Right lobe of liver (tissue), 6 donors: ENCODE measurements around the gene MYLIP. TPM values are rescaled to one million over a fixed set of nuclear protein-coding genes. Genes with fewer than 3 reads are reported as not detected.

Experiments used
- ATAC-seq, 4 donors: fragments of 200-7000 bp; cut with Tn5 transposase; one replicate each; pipeline ENCODE4 v1.9.1; 2020; ENCODE audit warnings: mild to moderate bottlenecking in 4 of 4, moderate library complexity in 4 of 4
- DNase-seq, 3 donors: peaks; one replicate each; pipeline ENCODE4 v3.0.0-alpha.2; 2020
- H3K27ac ChIP-seq, 3 donors: fragments of 200-600 bp; one replicate each; pipeline ENCODE4 v1.8.0; 2022
- H3K27me3 ChIP-seq, 2 donors: fragments of 200-600 bp; one replicate each; pipeline ENCODE4 v1.8.0; 2022
- H3K36me3 ChIP-seq, 4 donors: fragments of 200-600 bp; sonication (generic) in 1 of 4; one replicate each; pipeline versions ENCODE4 v1.5.1 to v1.8.0; 2017 to 2022; ENCODE audit warnings: control low read depth in 1 of 4
- H3K4me1 ChIP-seq, 4 donors: fragments of 200-600 bp; sonication (generic) in 1 of 4; one replicate each; pipeline versions ENCODE4 v1.5.1 to v1.8.0; 2017 to 2022; ENCODE audit warnings: control low read depth in 1 of 4
- H3K4me3 ChIP-seq, 3 donors: fragments of 200-600 bp; one replicate each; pipeline ENCODE4 v1.8.0; 2022
- H3K9me3 ChIP-seq, 4 donors: fragments of 200-600 bp; sonication (generic) in 1 of 4; one replicate each; pipeline versions ENCODE4 v1.5.1 to v1.8.0; 2017 to 2022; ENCODE audit warnings: control low read depth in 1 of 4
- POLR2A ChIP-seq: fragments of 450-650 bp; IDR thresholded peaks from one replicate; pipeline ENCODE4 v1.6.1; 2017; ENCODE audit warnings: antibody characterized with exemption, mild to moderate bottlenecking
- WGBS: methylation state at CpG from one replicate; pipeline ENCODE4 v1.1.6; 2018; ENCODE audit warnings: low coverage, low lambda C conversion rate; ENCODE audit not compliant: insufficient coverage; ENCODE audit errors: missing lambda C conversion rate; 5-methylcytosine and 5-hydroxymethylcytosine counted together
- intact Hi-C, 2 donors: fragments of 100-400 bp; cut with DNase I; formaldehyde crosslinking; loops; one replicate each; pipeline versions ENCODE4 v1.11.2 to v1.14.1; 2022
- total RNA-seq, 6 experiments: library from RNA; depleted of rRNA in 2 of 6; stranded (reverse); fragments of >200 nt in 2 of 6; fragmentation: NEBNext Ultra II Directional in 3 of 6; extraction: Animal tissue kit (Norgen Biotek cat#: 25700) in 3 of 6; gene quantifications; one replicate each; pipeline versions ENCODE4 v1.1.0 to v1.2.4, GENCODE V29; 2016 to 2023
- TF ChIP-seq, protein P1 (sequence below), 4 donors: fragments of 200-600 bp in 3 of 4; fragments of 450-650 bp in 1 of 4; IDR thresholded peaks; one replicate each; pipeline versions ENCODE4 v1.5.1 to v1.8.0; 2016 to 2022; ENCODE audit warnings: antibody characterized with exemption in 4 of 4, mild to moderate bottlenecking in 2 of 4
- donor health status: DM: no; HTN: yes; CAD: no.
- donor health status: DM: no; HTN: no; CAD: no.
- donor health status: DM: no; HTN: no; CAD: no.
- donor health status: DM: no; HTN: yes; CAD: no.
- donor health status: DM: no; HTN: yes; CAD: no.

Gene MYLIP
- total RNA-seq, 6 experiments from 2014 or later: 2.0 to 5.3 (median 2.8) TPM

DNA sequence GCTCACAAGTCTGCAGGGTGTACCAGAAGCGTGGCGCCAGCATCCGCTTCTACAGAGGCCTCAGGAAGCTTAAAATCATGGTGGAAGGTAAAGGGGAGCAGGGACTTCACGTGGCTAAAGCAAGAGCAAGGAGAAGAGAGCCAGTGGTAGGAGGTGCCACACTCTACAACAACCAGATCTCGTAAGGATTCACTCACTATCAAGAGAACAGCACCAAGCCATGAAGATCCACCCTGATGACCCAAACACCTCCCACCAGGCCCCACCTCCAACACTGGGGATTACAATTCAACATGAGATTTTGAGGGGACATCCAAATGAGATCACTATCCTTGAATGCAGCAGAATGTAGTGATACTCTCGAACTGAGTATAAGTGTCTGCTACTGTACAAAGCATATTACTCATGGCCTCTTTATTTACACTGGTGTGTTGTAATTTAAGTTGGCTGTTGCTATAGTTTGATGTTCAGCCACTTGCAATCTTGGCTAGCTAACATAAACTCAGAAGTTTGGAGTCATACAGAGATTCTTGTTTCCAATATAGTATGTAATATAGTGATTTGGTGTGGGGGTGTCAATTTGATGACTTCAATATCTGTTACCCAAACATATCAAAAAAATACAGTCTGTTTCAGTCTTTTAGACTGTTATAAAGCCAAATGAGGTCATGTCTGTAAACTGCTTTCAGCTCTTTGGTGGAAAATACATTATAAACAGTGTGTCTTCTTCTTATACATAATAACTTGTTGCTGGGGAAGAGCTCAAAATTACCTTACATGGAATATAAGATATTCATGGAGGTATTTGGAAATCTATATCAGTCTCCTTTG lies 39.4 kb upstream of the MYLIP start:
- Histone ChIP-seq H3K27me3 (no peaks in the 10 kb centered on the region), H3K4me1 (no peaks in the 10 kb centered on the region), H3K27ac (no peak overlapping the region), H3K4me3 (no peak overlapping the region), H3K9me3 (no peaks in the 10 kb centered on the region), H3K36me3 (no peaks in the 10 kb centered on the region)
- DNase-seq: no peak
- intact Hi-C loops: no loop called here
- TF ChIP-seq, protein P1, sequence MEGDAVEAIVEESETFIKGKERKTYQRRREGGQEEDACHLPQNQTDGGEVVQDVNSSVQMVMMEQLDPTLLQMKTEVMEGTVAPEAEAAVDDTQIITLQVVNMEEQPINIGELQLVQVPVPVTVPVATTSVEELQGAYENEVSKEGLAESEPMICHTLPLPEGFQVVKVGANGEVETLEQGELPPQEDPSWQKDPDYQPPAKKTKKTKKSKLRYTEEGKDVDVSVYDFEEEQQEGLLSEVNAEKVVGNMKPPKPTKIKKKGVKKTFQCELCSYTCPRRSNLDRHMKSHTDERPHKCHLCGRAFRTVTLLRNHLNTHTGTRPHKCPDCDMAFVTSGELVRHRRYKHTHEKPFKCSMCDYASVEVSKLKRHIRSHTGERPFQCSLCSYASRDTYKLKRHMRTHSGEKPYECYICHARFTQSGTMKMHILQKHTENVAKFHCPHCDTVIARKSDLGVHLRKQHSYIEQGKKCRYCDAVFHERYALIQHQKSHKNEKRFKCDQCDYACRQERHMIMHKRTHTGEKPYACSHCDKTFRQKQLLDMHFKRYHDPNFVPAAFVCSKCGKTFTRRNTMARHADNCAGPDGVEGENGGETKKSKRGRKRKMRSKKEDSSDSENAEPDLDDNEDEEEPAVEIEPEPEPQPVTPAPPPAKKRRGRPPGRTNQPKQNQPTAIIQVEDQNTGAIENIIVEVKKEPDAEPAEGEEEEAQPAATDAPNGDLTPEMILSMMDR (IDR thresholded peaks at IDR 0.05): no peak
- TF ChIP-seq POLR2A: no peak
- ATAC-seq: peak in 1 of 4 donors; percentile 56
- WGBS: 69% methylated on average over 5 of the region's 6 CpGs

DNA sequence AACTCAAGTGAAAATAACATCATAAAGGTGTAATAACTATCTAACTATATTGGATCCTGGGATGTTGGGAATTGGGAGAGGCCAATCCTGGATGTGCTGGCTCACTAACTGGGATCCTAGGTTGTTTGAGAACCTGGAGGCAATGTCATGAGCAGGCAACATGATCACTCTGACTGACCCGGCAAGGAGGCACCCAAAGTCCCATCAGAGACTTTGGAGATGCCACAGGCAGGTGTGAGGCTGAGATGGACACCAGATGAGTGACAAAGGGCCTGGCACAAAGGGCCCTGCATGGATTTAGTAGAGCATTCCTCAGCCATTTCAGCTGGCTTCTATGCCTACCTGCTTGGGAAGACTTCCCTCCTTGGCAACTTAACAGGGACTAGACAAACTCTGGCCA lies 38.4 kb upstream of the MYLIP start:
- Histone ChIP-seq H3K36me3 (no peaks in the 10 kb centered on the region), H3K9me3 (no peaks in the 10 kb centered on the region), H3K27ac (no peak overlapping the region), H3K4me3 (no peak overlapping the region), H3K27me3 (no peaks in the 10 kb centered on the region), H3K4me1 (no peaks in the 10 kb centered on the region)
- DNase-seq: no peak
- TF ChIP-seq POLR2A: no peak
- TF ChIP-seq, protein P1 (IDR thresholded peaks at IDR 0.05): no peak
- no peak for ATAC-seq
- WGBS: no CpG with 5 or more reads among the region's 1 CpG
- intact Hi-C loops: no loop called here

DNA sequence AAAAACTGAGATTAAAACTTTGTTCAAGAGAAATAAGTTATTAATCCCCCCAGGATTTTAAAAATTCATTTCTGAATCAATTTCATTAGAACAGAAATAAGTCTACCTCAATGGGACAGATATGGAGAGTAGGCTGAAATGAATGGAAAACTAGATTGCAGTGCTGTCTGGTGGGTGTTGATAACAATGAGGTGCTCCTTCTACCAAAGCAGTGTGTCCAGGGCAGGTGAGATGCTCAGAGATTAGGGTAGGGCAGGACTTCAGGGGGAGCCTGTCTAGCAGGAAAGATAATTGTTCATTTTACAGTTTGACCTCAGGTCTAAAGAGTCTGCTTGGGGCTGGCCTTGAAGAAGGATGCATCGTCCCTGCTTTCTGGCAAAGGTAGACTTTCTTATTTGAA lies 38.0 kb upstream of the MYLIP start:
- Histone ChIP-seq H3K4me1 (no peaks in the 10 kb centered on the region), H3K9me3 (no peaks in the 10 kb centered on the region), H3K27me3 (no peaks in the 10 kb centered on the region), H3K36me3 (no peaks in the 10 kb centered on the region), H3K4me3 (no peak overlapping the region), H3K27ac (no peak overlapping the region)
- ATAC-seq: no peak
- no peak for TF ChIP-seq POLR2A
- TF ChIP-seq, protein P1 (IDR thresholded peaks at IDR 0.05): no peak
- 71% methylated on average over 1 of the region's 1 CpG for WGBS
- DNase-seq: no peak
- intact Hi-C loops: no loop called here

DNA sequence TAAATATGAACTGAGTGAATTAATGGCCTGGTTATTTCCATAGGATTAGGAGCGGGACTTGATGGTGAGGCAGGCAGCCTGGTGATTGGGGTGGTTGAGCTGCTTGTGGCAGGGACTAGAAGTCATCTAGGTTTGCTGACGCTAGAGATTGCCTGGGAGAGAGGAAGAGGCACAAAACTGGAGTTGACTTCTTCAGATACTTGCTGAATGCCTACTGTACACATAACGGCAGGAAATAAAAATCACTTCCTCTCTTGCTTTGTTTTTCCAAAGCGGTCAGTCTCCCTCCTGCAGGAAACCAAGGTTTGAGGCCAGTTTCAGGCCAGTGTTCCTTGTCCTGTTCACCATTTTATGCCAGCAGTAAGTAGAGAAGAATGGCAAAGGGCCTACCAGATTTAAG lies 36.7 kb upstream of the MYLIP start:
- DNase-seq (no peak), ATAC-seq (peak; percentile 36 to 72 (median 56))
- no peak overlapping the region for H3K27ac ChIP-seq
- no peaks in the 10 kb centered on the region for H3K36me3 ChIP-seq
- H3K4me1 ChIP-seq: no peaks in the 10 kb centered on the region
- TF ChIP-seq, protein P1 (IDR thresholded peaks at IDR 0.05): no peak
- no peak for TF ChIP-seq POLR2A
- H3K9me3 ChIP-seq: no peaks in the 10 kb centered on the region
- no peak overlapping the region for H3K4me3 ChIP-seq
- no peaks in the 10 kb centered on the region for H3K27me3 ChIP-seq
- WGBS: 55% methylated on average over 3 of the region's 4 CpGs
- intact Hi-C loops: no loop called here
